Measurements from ENCODE around the gene PRSS23.

PRSS23 gene

GRCh38 chr11:86790867-86791849, 9.2 kb upstream of the PRSS23 start:
- no peak for DNase-seq

DNA sequence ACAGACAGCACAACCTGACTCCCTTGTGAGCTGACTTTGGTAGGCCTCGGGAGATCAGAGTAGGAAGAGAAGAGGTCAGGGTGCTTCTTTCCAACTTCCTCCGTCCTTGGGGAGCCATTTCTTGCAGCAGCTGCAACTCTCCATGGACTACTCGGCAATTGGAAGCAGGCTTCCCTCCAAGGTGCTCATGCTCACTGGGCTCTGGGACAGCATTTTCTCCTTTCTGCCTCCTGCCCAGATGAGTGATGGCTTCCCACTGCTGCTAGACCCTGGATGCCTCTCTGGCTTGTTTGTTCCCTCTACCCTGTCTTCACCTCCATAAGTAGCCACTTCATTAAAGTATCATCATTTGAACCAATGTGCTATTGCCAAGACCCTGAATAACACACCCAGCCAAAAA, 8.2 kb upstream of the PRSS23 start:
- no peak for DNase-seq

- no peak for DNase-seq
Observed at GRCh38 chr11:86793307-86793706, 7.0 kb upstream of the PRSS23 start.

DNA sequence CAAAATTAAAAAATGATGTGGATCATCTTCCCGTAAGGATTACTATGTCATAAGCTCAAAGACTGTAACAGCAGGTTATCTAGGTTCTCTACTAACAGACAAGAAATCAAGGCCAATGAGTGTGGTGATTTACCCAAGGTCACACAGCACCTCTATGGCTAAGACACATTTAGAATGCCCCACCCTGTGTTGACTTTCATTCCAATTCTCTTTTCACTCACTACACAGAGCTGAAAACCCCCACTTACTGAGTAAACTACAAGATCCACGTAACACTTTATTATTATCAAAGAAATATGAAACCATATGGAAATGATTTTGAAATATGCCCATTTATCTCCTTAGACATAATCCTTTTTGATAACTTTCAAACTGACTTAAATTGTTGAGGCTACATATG, 4.8 kb upstream of the PRSS23 start:
- no peak for DNase-seq

- no peak for DNase-seq
Observed at GRCh38 chr11:86795949-86796348, 4.4 kb upstream of the PRSS23 start.

GRCh38 chr11:86797133-86797532, 3.2 kb upstream of the PRSS23 start:
- no peak for DNase-seq

GRCh38 chr11:86798988-86799387, 1.4 kb upstream of the PRSS23 start:
- no peak for DNase-seq

DNA sequence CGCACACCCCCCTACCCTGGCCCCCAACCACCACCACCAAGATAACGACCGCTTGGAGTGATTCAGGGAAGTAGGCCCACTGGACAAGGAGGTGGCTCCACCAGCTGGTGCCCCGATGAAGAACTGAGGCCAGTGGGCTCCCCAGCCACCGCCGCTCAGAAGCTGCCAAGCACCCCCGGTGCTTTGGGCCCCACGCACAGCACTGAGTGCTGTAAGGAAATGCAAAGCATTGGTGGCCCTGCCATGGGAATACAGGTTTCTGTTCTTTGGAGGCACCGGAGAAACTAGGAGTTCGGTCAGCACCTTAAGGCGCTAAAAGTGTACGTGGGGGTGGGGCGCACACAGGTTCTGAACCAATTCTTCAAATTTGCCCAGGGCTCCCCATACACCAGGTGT, 664 bp upstream of the PRSS23 start:
- no peak for DNase-seq

DNA sequence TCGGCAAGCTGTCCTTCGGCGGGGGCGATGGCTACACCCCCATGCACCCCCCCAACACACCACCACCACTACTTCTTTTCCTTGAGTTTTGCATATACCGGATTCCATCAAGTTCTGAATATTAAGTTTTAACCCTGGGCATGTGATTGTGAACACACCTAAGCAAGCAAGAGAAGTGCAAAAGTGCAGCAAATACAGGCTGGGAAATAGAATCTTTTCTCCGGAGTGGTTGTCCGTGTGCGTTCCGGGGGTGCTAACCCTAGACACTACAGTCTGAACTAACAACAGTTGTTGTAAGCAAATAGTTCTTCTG, 574 bp downstream of the PRSS23 start:
- DNase-seq: no peak

DNA sequence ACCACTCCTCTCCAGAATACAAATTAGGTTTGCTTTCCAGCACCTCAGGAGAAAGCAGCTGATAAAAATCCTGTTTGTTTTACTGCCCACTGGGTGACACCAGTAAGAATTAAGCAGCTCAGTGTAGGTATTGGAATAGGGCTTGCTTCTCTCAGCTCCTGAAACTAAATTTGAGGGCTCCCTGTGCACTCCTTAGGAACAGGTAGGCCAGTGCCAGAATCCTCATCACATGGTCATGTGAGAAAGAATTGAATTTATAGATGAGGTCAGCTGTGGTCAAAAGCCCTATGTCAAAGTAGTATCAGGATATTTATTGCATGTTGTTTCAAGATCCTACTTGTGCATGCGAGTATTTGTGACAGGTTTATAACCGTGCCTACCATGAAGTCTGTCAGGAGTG, 1.0 kb downstream of the PRSS23 start:
- no peak for DNase-seq

DNA sequence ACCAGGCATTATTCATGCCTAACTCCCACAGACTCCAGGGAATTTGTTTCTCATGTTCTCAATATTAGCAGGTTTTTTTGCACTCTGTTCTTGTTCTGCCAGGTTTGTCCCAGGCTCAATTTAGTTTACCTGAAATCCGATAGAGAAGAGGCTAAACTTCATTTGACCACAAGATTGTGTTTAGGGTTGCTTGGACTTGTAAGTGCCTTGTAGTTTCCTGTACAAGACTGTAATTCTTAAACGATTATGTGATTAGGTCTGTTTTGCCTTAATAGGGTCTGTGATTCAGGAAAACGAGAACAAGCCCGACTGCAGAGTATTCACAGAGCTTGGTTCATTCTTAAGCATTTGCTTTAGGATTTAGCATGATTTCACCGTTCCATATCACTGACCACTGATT, 1.8 kb downstream of the PRSS23 start:
- no peak for DNase-seq

DNA sequence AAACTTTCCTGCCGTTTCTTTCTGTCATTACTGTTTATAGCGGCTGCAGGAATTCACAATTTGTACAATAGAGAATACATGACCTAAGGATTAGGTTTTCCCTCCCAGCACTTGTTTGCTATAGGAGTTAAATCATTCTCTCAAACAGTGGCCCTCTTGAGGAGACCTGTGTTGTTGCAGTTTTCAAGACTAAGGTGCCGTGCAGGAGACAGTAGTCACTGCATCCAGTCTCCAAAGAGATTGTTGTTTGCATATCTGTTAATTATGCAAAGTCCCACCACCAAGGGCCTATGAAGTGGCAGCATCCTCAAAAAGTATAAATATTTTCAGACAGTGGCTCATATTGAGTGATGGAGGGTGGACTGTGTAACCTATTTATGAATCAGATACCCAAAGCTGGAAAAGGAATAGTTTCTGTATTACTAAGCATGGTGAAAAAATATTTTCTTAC, 2.3 kb downstream of the PRSS23 start:
- peak; percentile 37 to 39 for DNase-seq

DNA sequence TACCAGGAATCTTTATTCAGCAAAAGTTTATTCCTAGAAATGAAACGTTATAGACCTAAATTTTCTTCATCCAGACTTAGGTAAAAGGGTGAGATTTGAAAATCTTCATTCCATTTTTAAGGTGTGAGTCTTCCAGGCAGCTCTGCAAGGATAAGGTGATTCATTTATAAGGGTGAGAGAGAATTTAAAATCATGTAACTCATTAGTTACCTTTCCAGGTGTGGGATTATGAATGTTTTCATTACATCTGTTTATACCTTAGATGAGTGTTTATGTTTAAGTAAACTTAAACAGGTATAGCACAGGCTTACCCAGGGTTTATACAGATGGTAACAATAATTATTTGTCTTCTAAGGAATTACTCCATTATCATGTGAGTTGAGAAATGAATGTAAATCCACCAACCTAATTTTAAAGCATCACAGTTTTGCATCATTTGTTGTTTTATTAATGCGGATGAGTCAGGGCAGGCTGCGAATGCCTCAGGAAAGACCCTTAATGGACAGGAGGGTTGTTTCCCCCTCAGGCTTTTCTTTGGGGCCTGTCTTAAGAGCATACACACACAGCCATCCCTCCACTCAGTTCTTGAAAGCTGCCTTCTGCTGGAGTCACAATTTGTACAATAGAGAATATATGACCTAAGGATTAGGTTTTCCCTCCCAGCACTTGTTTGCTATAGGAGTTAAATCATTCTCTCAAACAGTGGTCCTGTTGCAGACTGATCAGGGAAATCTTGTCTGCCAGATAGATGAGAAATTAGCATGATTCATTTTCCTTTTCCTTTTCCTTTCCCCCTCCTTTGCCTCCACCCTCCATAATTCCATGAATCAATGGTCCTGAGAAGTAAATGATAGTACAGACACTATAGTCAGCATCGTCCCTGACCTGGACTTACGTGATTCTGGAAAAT, 3.0 kb downstream of the PRSS23 start:
- DNase-seq: no peak

- DNase-seq: no peak
Observed at GRCh38 chr11:86804951-86805350, 4.6 kb downstream of the PRSS23 start.

GRCh38 chr11:86805873-86806310, 5.5 kb downstream of the PRSS23 start:
- no peak for DNase-seq

DNA sequence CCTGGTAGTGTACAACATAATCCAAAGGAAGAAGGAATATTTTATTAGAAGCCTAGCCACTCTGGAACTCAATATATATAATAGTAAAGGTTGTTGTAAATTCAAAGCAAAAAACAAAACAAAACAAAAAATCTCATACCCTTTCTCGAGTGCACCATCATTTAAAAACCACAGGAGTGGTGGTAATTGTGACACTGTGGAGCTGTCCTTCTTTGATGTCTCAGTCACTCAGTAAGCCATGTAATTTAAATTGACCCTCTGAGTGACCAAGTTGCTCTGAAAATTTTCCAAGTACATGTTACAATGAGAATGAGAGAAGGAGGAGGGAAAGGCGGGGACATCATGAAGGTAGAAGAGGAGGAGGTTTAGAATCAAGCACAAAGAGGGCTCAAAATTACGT, 6.6 kb downstream of the PRSS23 start:
- DNase-seq: no peak

GRCh38 chr11:86807360-86807759, 7.0 kb downstream of the PRSS23 start:
- DNase-seq: no peak

GRCh38 chr11:86809561-86809960, 9.2 kb downstream of the PRSS23 start:
- no peak for DNase-seq

- DNase-seq: no peak
Observed at GRCh38 chr11:86810288-86810687, 9.9 kb downstream of the PRSS23 start.

GRCh38 chr11:86811637-86812321, 11.4 kb downstream of the PRSS23 start:
- DNase-seq: no peak

DNA sequence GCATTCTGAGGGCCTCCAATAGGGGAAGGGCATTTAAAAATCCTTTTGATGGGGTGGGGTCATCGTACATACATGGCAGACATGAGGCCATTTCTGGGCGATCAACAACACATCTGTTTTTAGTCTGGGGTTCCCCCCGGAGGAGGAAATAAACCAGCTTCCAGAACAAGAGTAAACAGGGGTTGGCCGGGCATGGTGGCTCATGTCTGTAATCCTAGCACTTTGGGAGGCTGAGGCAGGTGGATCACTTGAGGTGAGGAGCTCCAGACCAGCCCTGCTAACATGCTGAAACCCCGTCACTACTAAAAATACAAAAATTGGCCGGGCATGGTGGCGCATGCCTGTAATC, 12.0 kb downstream of the PRSS23 start:
- no peak for DNase-seq

- DNase-seq: no peak
Observed at GRCh38 chr11:86812981-86813380, 12.6 kb downstream of the PRSS23 start.

- no peak for DNase-seq
Observed at GRCh38 chr11:86814775-86815174, 14.4 kb downstream of the PRSS23 start.
